C1 segment of cervical spinal cord (tissue), 14 donors: ENCODE data around the gene VPS50.
"Not testable (repeated sequence)": the region's sequence is repeated elsewhere in the genome, so short reads cannot be mapped to it uniquely, and the experiment has no call there.

Source experiments
- DNase-seq, 14 donors: peaks; one replicate each; lab custom pipeline; 2025; lab: John Stamatoyannopoulos, UW

Gene VPS50

DNA sequence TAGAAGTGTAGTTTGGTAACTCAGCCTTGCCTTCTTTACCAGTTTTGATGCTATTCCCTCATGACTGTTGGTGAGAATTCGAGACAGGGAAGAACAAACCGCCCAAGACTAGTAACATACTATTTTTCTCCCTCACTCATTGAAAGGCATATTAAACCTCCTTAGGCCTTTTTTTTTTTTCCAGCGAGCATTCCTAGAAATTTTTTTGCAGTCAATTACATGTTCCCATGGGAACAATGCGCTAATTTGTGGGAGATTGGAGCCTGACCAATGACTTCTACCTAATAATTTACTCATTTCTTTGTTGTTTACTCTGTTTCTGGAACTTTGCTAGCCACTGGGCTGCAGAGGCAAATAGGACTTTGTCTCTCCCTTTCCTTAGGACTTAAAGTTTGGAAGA, 6.0 kb downstream of the VPS50 start:
- DNase-seq, result no peak

- no peak for DNase-seq
Observed at GRCh38 chr7:93238748-93239147, 6.6 kb downstream of the VPS50 start.

GRCh38 chr7:93239824-93240223, 7.7 kb downstream of the VPS50 start:
- no peak for DNase-seq

- no peak for DNase-seq
Observed at GRCh38 chr7:93242106-93242505, 9.9 kb downstream of the VPS50 start.

- DNase-seq, result no peak
Observed at GRCh38 chr7:93245525-93246432, 13.6 kb downstream of the VPS50 start.

DNA sequence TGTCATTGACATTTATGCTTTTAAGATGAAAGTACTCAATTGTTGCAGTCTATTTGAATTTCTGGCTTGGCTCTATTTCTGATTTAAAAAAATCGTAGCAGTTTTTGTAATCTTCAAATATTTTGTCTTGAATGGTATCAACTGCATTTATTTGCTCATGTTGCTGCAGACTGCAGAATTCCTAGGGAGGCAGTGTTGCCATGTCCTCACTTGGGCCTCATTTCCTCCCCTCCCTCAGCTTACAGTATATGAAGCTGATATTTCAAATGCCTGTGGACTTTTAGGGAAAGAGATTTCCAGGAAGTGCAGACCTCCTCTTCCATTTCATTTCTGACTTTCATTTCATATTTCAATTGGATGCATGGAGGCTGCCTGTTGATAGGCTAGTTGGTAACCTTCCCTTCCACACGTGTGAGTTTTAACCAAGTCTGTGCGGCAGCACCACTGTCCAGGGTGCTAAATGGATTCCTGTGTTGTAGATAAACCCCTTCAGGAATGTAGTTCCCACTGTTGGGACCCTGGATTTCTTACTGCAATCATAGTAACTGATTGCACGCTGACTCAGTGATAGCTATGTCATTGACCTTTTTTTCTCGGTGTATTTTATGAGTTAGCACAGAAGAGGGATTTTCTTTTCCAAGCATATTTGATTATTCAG, 17.5 kb downstream of the VPS50 start:
- DNase-seq, result no peak

- DNase-seq, result no peak
Observed at GRCh38 chr7:93258661-93259060, 26.5 kb downstream of the VPS50 start.

GRCh38 chr7:93262535-93262934, 30.4 kb downstream of the VPS50 start:
- DNase-seq, result no peak

DNA sequence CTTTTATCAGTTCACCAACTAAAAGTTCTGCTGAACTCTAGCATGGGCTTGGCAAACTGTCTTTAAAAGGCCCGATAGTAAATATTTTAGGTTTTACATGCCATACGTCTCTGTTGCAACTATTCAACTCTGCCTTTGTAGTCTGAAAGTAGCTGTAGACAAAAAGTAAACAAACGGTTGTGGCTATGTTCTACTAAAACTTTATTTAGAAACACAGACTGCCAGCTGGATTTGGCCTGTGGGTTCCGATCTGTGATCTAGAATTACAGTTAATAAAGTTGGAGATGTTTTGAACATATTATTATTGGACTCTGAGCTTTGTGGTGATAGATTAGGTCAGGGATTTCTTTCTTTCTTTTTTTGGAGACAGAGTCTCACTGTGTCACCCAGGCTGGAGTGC, 33.1 kb downstream of the VPS50 start:
- DNase-seq, result no peak

- no peak for DNase-seq
Observed at GRCh38 chr7:93279541-93279940, 47.4 kb downstream of the VPS50 start.

GRCh38 chr7:93284908-93285307, 52.7 kb downstream of the VPS50 start:
- no peak for DNase-seq

DNA sequence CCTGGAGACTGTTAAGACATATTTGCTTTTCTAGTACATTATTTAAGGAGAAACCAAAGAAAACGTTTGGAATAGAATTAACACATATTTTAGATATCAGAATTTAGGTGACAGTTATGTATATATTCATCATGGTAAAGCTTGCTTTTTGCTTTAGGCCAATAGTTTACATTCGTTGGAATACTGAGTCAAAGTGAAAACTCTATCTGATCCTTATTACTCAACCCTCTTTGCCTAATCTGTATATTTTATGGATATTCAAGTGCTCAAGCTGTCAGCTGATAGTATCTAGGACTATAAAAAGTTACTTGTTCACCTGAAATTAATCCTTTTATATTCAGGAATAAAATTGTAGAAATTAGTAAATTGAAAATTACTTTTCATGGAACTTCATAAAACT, 61.1 kb downstream of the VPS50 start:
- DNase-seq, result no peak

DNA sequence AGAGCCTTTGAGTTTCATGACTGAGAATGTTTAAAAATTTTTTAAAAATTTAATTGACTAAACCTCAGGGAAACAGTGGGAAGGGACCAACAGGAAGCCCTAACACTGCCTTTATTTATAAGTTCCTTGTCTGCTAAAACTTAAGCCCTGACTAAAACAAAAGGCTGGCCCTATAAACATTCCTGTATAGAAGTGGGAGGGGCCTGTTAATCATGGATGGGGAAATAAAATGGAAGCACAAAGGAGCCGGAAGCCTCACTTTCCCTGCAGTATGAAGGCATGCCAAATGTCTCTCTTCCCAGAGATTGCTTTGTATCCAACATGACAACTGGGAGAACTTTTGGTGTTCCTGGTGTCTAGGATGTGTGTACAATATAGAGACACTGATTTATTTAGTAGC, 66.0 kb downstream of the VPS50 start:
- no peak for DNase-seq

- no peak for DNase-seq
Observed at GRCh38 chr7:93298671-93299070, 66.5 kb downstream of the VPS50 start.

DNA sequence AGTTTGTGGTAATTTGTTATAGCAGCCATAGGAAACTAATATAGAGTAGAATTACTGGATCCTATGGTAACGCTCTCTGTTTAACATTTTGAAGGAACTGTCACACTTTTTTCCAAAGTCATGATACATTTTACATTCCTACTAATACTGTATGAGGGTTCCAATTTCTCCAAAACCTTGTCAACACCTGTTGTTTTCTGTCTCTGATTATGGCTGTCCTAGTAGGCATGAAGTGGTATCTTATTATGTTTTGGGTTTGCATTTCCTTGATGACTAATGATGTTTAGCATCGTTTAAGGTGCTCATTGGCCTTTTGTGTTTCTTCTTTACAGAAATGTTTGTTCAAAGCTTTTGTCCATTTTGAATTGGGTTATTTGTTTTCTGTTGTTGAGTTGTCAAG, 69.6 kb downstream of the VPS50 start:
- DNase-seq, result no peak

GRCh38 chr7:93307131-93307660, 75.0 kb downstream of the VPS50 start:
- no peak for DNase-seq

DNA sequence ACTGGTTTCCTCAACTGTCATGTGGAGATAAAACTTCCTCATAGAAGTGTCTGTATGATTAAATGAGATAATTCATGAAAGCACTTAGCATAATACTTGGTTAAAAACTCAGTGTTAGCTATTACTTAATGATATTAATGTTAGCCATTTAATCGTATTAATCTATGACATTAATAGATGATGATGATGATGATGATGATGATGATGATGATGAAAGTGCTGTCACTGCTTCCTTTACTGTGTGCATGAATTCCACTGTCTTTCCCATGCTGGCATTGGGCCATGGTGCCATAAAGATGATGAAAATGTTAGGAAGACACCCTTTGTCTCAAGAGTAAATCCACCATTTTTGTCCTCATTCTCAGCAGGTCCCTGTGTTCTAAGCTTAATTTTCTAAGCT, 75.8 kb downstream of the VPS50 start:
- DNase-seq, result no peak

DNA sequence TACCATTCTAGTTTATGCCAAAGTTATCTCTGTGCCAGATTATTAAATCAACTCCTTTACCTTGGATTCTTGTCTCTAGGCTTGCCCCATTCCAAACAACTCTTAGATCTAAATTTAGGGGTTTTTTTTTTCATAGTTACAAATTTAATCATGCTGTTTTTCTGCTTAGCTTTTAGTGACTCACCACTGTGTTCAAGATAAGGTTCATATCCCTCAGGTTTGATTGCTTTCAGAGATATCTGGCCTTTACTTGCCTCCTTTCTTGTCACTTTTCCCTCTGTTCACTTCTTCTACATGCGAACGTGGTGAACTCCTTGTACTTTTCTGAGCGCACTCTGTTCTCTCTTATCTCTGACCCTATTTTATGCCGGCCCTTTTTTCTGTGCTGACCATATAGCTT, 78.2 kb downstream of the VPS50 start:
- DNase-seq, result no peak

DNA sequence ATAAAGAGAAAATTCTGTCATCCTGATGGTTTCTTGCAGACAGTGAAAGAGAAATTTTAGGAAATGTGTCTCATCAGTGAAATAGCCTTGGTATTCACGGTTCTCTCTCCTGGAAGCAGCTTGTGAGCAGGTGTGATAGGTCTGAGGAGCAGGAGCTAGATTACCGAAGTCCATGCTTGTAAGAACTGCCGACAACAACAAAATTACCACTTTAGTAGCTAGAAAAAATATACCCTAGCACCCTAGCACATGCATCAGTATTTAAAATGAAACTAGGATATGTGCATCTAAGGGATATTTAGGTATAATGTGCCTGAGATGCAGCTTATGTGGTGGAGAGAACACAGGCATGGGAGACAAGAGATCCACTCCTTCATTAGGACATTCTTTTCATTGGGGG, 82.3 kb downstream of the VPS50 start:
- DNase-seq, result no peak

- DNase-seq, result no peak
Observed at GRCh38 chr7:93315896-93316295, 83.7 kb downstream of the VPS50 start.

GRCh38 chr7:93316730-93317129, 84.6 kb downstream of the VPS50 start:
- DNase-seq, result no peak

DNA sequence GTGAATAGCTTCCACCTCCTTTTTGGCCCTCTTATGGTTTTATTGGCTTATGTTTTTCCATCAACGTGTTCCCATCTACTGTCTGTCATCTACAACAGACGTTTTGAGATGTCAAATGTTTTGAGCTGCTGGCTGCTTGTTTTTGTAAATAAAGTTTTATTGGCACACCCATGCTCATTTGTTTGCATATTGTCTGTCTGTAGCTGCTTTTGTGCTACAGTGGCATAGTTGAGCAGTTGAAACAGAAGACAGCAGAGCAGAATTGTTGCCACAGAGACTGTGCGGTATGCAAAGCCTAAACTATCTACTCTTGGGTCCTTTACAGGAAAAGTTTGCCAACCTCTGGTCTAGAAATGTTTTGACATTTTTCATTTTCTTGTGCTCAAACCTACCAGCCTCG, 88.7 kb downstream of the VPS50 start:
- no peak for DNase-seq

DNA sequence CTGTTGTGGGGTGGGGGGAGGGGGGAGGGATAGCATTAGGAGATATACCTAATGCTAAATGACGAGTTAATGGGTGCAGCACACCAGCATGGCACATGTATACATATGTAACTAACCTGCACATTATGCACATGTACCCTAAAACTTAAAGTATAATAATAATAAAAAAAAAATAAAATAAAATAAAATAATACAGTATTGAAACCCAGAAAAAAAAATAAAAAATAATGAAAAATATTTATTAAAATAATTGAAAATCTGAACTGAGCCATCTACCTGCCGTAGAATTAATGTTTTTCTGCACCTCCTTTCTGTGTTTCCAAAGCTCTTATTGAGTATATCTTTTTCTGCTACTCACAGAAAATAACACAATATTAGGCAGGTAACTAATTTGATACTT, 94.1 kb downstream of the VPS50 start:
- not testable (repeated sequence) for DNase-seq
